Activated gamma-delta T cell treated with Interleukin-2 at 50 U/mL for 16 hours (primary cell): ENCODE results near the gene TLE6.
"Not testable (repeated sequence)": the region's sequence is repeated elsewhere in the genome, so short reads cannot be mapped to it uniquely, and the experiment has no call there.

ENCODE experiments used
- DNase-seq: peaks from one replicate; pipeline ENCODE4 v3.0.0-alpha.2; 2020

The TLE6 gene

GRCh38 chr19:3005345-3005744 lies 28.0 kb downstream of the TLE6 start:
- no peak for DNase-seq

GRCh38 chr19:3006075-3006767 lies 28.9 kb downstream of the TLE6 start:
- DNase-seq, result no peak

GRCh38 chr19:3007975-3008374 lies 30.6 kb downstream of the TLE6 start:
- DNase-seq, result no peak

GRCh38 chr19:3008994-3009393 lies 31.6 kb downstream of the TLE6 start:
- DNase-seq, result no peak

- DNase-seq, result no peak
These were observed 33.5 kb downstream of the TLE6 start for GRCh38 chr19:3010871-3011270.

- DNase-seq, result not testable (repeated sequence)
These were observed 34.7 kb downstream of the TLE6 start for GRCh38 chr19:3012059-3012458.

- DNase-seq, result no peak
These were observed 35.4 kb downstream of the TLE6 start for GRCh38 chr19:3012621-3013262.

GRCh38 chr19:3013263-3013725 lies 35.9 kb downstream of the TLE6 start:
- no peak for DNase-seq

- DNase-seq, result no peak
These were observed 36.8 kb downstream of the TLE6 start for GRCh38 chr19:3014135-3014534.

GRCh38 chr19:3015126-3016057 lies 38.0 kb downstream of the TLE6 start:
- no peak for DNase-seq

- no peak for DNase-seq
These were observed 40.6 kb downstream of the TLE6 start for GRCh38 chr19:3017923-3018322.

- DNase-seq, result no peak
These were observed 42.0 kb downstream of the TLE6 start for GRCh38 chr19:3019211-3019854.

- no peak for DNase-seq
These were observed 43.1 kb downstream of the TLE6 start for GRCh38 chr19:3020321-3020960.

GRCh38 chr19:3024509-3024869 lies 47.1 kb downstream of the TLE6 start:
- no peak for DNase-seq

GRCh38 chr19:3024870-3025548 lies 47.6 kb downstream of the TLE6 start:
- DNase-seq, result no peak

GRCh38 chr19:3025549-3025886 lies 48.2 kb downstream of the TLE6 start:
- DNase-seq, result no peak

GRCh38 chr19:3026768-3027167 lies 49.4 kb downstream of the TLE6 start:
- DNase-seq, result no peak

GRCh38 chr19:3027292-3027691 lies 49.9 kb downstream of the TLE6 start:
- no peak for DNase-seq

- DNase-seq, result no peak
These were observed 50.6 kb downstream of the TLE6 start for GRCh38 chr19:3027981-3028304.

GRCh38 chr19:3028305-3029064 lies 51.1 kb downstream of the TLE6 start:
- no peak for DNase-seq
